GM19324 (cell line): ENCODE measurements around the gene MMD2.
"Not testable (repeated sequence)": the region's sequence is repeated elsewhere in the genome, so short reads cannot be mapped to it uniquely, and the experiment has no call there.

Experiments
- ATAC-seq: cut with Tn5 transposase; IDR thresholded peaks from one replicate; pipeline ENCODE4 v1.9.1; 2021; ENCODE audit warnings: mild to moderate bottlenecking, moderate library complexity; ENCODE audit not compliant: unreplicated experiment, low FRiP score

MMD2 gene

DNA sequence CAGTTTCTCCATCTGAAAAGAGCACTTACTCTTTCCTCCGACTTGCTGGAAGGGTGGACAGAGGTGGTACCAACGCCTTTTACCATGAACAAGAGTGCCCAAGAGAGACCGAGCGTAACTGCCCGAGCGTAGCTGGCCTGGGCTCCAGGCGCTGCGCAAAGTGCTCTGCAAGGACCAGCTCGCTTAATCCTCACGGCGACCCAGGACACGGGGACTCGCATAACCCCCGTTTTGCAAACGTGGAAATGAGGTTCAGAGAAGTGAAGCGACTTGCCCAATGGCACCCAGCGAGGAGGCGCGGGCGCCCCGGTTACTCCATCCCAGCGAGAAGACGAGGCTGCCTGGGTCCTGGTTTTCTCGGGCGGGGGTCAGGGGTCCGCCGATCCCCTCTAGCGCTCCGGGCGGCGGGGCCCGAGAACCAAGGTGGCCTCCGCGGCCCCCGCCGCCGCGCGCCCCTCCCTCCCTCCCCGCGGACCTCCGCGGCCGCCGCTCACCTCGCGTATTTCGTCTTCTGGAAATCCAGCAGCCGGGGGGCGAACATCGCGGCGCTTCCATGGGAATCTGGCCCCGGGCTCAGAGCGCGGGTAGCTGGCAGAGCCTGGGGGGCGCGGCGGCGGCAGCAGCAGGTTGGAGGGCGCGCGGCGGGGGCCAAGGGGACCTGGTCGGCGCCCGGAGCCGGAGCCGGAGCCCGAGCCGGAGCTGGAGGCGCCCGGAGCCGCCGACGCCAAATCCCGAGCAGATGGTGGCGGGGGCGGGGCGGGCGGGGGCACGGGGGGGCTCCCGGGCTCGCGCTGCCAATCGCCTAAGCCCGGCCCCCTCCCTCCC is at the start of gene MMD2:
Gene MMD2 (minus strand): TSS at position 711 of the 825 bp plus-strand sequence. CDS start 170 bp downstream, at position 541.
- no peak for ATAC-seq

DNA sequence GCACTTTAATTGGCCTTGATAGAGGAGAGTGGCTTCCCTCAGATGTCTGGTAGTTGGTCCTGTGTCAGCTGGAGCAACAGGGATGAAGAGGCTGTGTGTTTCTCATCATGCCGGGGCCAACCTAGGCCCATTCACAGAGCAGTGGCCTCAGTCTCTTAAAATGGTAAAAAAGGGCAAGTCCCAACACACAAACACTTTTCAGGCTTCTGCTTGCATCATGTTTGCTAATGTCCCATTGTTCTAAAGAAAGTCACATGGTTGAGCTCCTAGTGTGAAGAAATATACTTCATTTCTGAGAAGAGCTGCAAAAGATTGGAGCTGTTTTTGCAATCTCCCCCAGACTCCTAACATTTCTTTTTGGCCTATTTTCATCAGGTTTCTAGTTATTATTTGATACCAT is 46.1 kb upstream of the MMD2 start:
- ATAC-seq: no peak

GRCh38 chr7:5001911-5002310 is 42.9 kb upstream of the MMD2 start:
- ATAC-seq: no peak

DNA sequence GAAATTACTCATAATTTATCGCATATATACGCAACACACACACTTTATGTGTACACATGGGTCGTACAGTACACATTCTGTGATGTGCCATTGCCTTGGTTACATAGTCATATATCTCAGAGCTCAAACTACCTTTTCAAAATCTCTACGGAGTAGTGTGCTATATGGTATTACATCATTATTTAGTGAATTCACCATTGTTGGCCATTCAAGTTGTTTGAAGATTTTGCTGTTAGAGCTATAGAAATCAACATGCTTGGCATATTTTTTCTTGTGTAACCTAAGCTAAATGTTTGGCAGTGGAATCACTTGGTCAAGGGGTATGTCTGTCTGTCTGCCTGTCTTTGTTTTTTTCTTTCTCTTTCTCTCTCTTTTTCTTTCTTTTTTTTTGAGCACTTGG is 42.0 kb upstream of the MMD2 start:
- no peak for ATAC-seq

DNA sequence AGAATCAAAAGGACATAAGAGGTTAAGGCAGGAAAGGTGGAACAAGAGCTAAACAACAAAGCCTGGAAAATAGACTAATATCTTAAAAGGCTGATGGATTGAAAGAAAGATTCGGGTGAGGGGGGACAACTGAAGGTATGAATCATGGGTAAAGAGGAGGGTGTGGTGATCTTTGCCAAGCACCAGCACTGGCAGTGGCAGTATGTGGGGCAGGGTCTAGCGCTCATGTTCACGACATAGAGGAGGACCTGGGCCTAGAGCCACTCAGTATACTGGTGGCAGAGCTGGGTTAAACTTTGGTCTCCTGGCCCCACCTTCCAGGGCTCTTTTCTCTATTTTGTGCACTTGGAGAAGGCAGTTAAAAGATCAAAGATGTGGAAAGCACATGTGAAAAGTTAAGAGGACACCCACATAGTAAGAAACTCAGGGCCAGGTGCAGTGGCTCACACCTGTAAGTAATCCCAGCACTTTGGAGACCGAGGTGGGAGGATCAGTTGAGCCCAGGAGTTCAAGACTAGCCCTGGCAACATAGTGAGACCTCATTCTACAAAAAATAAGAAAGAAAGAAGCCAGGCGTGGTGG is 40.5 kb upstream of the MMD2 start:
- no peak for ATAC-seq

- ATAC-seq: no peak
Measured at GRCh38 chr7:4998910-4999309, 39.9 kb upstream of the MMD2 start.

GRCh38 chr7:4998244-4998643 is 39.3 kb upstream of the MMD2 start:
- no peak for ATAC-seq

DNA sequence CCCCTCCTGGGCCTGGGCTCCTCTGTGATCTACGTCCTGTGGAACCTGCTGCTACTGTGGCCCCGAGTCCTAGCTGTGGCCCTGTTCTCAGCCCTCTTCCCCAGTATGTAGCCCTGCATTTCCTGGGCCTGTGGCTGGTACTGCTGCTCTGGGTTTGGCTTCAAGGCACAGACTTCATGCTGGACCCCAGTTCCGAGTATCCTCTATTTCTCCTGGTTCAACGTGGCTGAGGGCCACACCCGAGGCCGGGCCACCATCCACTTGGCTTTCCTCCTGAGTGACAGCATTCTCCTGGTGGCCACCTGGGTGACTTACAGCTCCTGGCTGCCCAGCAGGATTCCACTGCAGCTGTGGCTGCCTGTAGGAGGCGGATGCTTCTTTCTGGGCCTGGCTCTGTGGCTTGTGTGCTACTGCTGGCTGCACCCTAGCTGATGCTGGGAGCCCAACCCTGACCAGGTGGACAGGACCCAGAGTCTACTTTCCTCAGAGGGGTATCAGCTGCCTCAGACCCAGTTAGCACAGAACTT is 37.8 kb upstream of the MMD2 start:
- ATAC-seq: no peak

DNA sequence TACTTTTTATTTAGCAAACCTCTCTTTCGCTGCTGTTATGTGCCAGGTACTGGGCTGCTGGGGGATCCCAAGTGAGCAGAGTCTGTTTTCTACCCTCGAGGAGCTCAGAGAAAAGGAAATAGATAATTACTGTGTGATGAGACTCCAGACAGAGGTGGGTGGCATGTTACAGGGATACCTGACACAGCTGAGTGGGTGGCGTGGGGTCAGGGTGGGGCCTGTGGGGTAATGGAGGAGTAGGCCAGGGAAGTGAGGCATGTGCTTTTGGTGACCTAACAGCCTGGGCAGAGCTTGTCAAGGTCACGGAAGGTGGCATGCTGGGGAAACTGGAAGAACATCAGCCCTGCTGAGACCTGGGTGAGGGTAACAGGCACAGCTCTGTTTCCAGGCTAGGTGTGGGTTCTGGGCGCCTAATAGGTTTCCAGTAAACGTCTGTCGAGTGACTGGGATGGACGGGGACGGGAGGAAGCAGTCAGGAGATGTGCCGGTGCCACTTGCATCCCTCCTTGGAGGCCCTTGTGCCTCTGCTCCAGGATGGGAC is 36.5 kb upstream of the MMD2 start:
- no peak for ATAC-seq

DNA sequence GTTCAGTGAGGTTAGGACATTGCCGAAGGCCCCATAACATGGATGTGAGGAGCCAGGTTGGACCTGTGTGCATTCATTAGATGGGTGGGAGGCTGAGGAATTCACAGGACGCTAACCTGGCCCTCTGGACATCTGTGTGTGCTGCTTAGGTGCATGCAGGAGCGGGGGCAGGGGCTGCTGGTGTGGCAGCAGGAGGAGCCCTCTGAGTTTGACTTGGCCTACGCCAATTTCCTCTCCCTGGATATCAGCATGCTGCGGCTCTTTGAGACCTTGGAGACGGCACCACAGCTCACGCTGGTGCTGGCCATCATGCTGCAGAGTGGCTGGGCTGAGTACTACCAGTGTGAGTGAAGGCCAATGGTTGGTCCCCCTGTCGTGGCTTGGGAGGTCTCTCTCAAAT is 34.5 kb upstream of the MMD2 start:
- ATAC-seq: no peak

- not testable (repeated sequence) for ATAC-seq
Measured at GRCh38 chr7:4982741-4983140, 23.8 kb upstream of the MMD2 start.

- not testable (repeated sequence) for ATAC-seq
Measured at GRCh38 chr7:4981295-4981890, 22.4 kb upstream of the MMD2 start.

DNA sequence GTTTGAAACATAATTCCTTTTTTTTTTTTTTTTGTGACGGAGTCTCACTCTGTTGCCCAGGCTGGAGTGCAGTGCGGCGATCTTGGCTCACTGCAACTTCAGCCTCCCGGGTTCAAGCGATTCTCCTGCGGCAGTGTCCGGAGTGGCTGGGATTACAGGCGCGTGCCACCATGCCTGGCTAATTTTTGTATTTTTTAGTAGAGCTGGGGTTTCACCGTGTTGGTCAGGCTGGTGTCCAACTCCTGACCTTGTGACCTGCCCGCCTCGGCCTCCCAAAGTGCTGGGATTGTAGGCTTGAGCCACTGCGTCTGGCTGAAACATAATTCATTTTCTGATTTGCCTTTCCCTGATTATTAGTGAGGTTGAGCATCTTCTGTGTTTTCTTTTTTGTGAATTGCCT is 16.6 kb upstream of the MMD2 start:
- ATAC-seq: not testable (repeated sequence)

DNA sequence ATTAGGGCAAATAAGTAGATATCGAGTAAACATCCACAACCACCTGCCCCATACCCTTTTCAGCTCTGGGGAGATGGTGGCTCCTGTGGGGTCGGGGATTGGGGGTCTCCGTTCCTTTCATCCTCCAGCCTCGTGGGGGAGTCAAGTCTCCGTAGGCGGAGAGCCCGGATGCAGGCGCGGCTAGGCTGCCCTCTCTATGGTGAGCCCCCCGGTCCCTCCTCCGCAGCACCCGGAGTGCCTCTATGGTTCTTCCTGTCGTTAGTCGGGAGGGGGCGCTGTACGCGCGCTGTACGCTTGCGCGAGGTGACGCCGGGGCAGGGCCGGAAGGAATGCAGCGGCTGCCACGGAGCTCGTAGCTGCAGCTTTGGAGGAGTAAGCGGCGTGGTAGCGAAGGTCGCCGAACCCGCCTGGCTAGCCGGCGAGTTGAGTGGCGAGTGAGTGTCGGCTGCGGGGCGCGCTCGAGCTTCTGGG is 14.8 kb upstream of the MMD2 start:
- ATAC-seq: peak; percentile 93

- ATAC-seq: not testable (repeated sequence)
Measured at GRCh38 chr7:4972446-4972845, 13.5 kb upstream of the MMD2 start.

DNA sequence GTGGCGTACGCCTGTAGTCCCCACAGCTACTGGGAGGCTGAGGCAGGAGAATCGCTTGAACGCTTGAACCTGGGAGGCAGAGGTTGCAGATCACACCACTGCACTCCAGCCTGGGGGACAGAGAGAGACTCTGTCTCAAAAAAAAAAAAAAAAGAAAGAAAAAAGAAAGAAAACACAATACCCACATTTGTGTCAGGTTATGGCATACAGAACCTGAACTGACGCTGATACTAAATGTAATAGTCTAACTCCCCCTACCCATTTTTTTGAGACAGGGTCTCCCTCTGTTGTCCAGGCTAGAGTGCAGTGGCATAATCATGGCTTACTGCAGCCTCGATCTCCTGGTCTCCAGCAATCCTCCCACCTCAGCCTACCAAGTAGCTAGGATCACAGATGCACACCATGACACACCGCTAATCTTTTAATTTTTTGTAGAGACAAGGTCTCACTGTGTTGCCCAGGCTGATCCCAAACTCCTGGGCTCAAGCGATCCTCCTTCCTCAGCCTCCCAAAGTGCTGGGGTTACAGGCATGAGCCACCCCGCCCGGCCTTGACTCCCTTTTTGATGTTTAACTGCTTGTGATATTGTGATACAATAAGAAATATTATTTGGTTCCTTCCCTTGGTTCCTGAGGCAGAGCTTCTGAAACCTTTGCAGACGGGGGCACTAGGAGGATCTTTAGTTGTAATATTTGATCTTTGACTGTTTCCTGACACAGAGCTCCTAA is 6.5 kb upstream of the MMD2 start:
- ATAC-seq: no peak

- ATAC-seq: no peak
Measured at GRCh38 chr7:4964506-4964905, 5.5 kb upstream of the MMD2 start.

DNA sequence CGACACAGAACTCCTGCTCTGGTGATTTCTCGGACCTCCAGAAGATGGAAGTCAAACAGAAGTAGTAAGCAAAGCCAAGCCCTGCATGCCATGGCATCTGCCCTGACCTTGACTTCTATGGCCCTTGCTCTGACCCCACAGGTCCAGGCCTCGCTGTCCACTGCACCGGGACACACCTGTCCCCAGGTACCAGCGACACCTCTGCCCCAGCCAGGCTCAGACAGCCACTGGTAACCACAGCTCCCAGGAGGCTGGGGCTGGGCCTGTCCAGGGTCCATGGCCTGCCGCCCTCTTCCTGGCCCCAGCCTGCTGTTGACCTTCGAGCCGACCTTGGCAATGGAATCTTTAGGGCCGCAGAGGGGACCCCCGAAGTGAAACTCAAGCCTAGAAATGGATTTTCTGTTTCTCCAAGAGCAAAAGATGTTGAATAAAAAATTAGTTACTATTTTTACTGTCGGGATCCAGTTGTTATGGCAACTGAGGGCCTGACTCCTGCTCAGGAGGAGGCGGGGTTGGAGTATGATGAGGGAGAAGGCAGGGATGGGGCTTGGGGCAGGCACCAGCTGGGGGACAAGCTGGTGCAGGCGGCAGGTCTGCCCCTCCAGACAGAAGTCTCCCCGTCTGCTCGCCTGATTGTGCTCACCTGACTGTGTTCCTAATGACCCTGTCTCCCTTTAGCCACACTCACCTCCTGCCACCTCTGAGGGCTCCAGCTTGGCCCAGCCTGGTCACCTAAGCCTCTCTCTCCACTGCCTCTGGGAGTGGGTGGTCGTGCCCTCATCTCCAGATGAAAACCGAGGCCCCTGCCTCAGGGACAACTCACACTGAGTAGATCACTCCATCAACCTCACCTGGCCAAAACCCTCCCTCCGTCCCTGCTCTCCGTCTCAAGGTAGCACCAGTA is 4.1 kb upstream of the MMD2 start:
- ATAC-seq: no peak

GRCh38 chr7:4960363-4960762 is 1.4 kb upstream of the MMD2 start:
- no peak for ATAC-seq
